ENCODE data around the gene TANGO6.

The TANGO6 gene

GRCh38 chr16:69100071-69100691 lies 256.9 kb downstream of the TANGO6 start:
- Histone ChIP-seq H3K4me3 (ENCODE audit: low read depth, low read length) (peak overlapping the region; percentile 34), H3K36me3 (no peaks in the 10 kb centered on the region), H3K4me1 (peaks cover 25% of the 10 kb centered on the region), H3K27me3 (peaks cover 1% of the 10 kb centered on the region), H3K9me3 (no peaks in the 10 kb centered on the region)
- no peak for TF ChIP-seq CTCF (IDR thresholded peaks at IDR 0.05; ENCODE audit: low read depth, low read length)
- DNase-seq = peak; percentile 68

GRCh38 chr16:69105501-69106361 lies 262.4 kb downstream of the TANGO6 start, which contains the start of gene HAS3:
Gene HAS3, plus strand, starts transcription at chr16:69105653. Its CDS starts 3,743 bp downstream, at chr16:69109396.
- no peaks in the 10 kb centered on the region for H3K9me3 ChIP-seq
- TF ChIP-seq CTCF (IDR thresholded peaks at IDR 0.05; ENCODE audit: low read depth, low read length) = no peak
- peaks cover 16% of the 10 kb centered on the region for H3K4me1 ChIP-seq
- H3K4me3 ChIP-seq (ENCODE audit: low read depth, low read length) = peak within 1 kb of the TSS; percentile 65
- H3K27me3 ChIP-seq = peaks cover 27% of the 10 kb centered on the region
- DNase-seq = peak; percentile 67
- H3K36me3 ChIP-seq = 0 out of 2 replicates have a peak, but pooled peaks cover 3% of the 10 kb centered on the region

- peaks cover 13% of the 10 kb centered on the region for H3K4me1 ChIP-seq
- TF ChIP-seq CTCF (IDR thresholded peaks at IDR 0.05; ENCODE audit: low read depth, low read length) = no peak
- H3K4me3 ChIP-seq (ENCODE audit: low read depth, low read length) = peak overlapping the region; percentile 54
- no peak for DNase-seq
- H3K9me3 ChIP-seq = no peaks in the 10 kb centered on the region
- 0 out of 2 replicates have a peak, but pooled peaks cover 3% of the 10 kb centered on the region for H3K36me3 ChIP-seq
- peaks cover 27% of the 10 kb centered on the region for H3K27me3 ChIP-seq
These were observed 263.4 kb downstream of the TANGO6 start for GRCh38 chr16:69106491-69107315.

GRCh38 chr16:69107316-69107962 lies 264.1 kb downstream of the TANGO6 start:
- TF ChIP-seq CTCF (IDR thresholded peaks at IDR 0.05; ENCODE audit: low read depth, low read length) = no peak
- Histone ChIP-seq H3K4me1 (peaks cover 7% of the 10 kb centered on the region), H3K9me3 (no peaks in the 10 kb centered on the region), H3K36me3 (0 out of 2 replicates have a peak, but pooled peaks cover 3% of the 10 kb centered on the region), H3K27me3 (peaks cover 27% of the 10 kb centered on the region), H3K4me3 (ENCODE audit: low read depth, low read length) (no peak overlapping the region)
- DNase-seq = no peak

- no peaks in the 10 kb centered on the region for H3K9me3 ChIP-seq
- no peaks in the 10 kb centered on the region; the same call in 1 of the 2 replicates for H3K4me1 ChIP-seq
- H3K4me3 ChIP-seq (ENCODE audit: low read depth, low read length) = no peak overlapping the region
- 0 out of 2 replicates have a peak, but pooled peaks cover 3% of the 10 kb centered on the region for H3K36me3 ChIP-seq
- peaks cover 27% of the 10 kb centered on the region for H3K27me3 ChIP-seq
- no peak for TF ChIP-seq CTCF (IDR thresholded peaks at IDR 0.05; ENCODE audit: low read depth, low read length)
- no peak for DNase-seq
These were observed 265.0 kb downstream of the TANGO6 start for GRCh38 chr16:69108064-69108904.

Measured in BE2C (cell line).